ENCODE measurements around the gene ITGAD. TPM values are rescaled to one million over a fixed set of nuclear protein-coding genes. Genes with fewer than 3 reads are reported as not detected.
A peak's percentile ranks its signal among the peaks of the same experiment; 100 is the strongest.

The ITGAD gene
- total RNA-seq, 1 donor from 2014 or later, result not detected

GRCh38 chr16:31465788-31466370, 72.7 kb downstream of the ITGAD start:
- Mint-ChIP-seq H3K4me1 (ENCODE audit: low read depth) (peaks cover 16% of the 10 kb centered on the region), H3K4me3 (ENCODE audit: unreplicated experiment) (no peak overlapping the region), H3K36me3 (ENCODE audit: low read depth) (peaks cover 20% of the 10 kb centered on the region), H3K27me3 (ENCODE audit: low read depth) (no peaks in the 10 kb centered on the region), H3K27ac (ENCODE audit: unreplicated experiment) (no peak overlapping the region), H3K9me3 (ENCODE audit: low read depth) (no peaks in the 10 kb centered on the region)
- DNase-seq (ENCODE audit: low spot score), result no peak
- TF ChIP-seq CTCF (IDR thresholded peaks at IDR 0.05), result no peak

- no peaks in the 10 kb centered on the region for H3K9me3 Mint-ChIP-seq (ENCODE audit: low read depth)
- no peaks in the 10 kb centered on the region for H3K27me3 Mint-ChIP-seq (ENCODE audit: low read depth)
- H3K36me3 Mint-ChIP-seq (ENCODE audit: low read depth), result peaks cover 20% of the 10 kb centered on the region
- H3K4me1 Mint-ChIP-seq (ENCODE audit: low read depth), result peaks cover 18% of the 10 kb centered on the region
- H3K27ac Mint-ChIP-seq (ENCODE audit: unreplicated experiment), result peak overlapping the region; percentile 78
- TF ChIP-seq CTCF (IDR thresholded peaks at IDR 0.05), result no peak
- H3K4me3 Mint-ChIP-seq (ENCODE audit: unreplicated experiment), result no peak overlapping the region
- DNase-seq (ENCODE audit: low spot score), result no peak
Measured at GRCh38 chr16:31466381-31466841, 73.3 kb downstream of the ITGAD start.

GRCh38 chr16:31467151-31467773, 74.1 kb downstream of the ITGAD start:
- no peaks in the 10 kb centered on the region for H3K9me3 Mint-ChIP-seq (ENCODE audit: low read depth)
- no peak overlapping the region for H3K4me3 Mint-ChIP-seq (ENCODE audit: unreplicated experiment)
- no peak for DNase-seq (ENCODE audit: low spot score)
- peaks cover 20% of the 10 kb centered on the region for H3K36me3 Mint-ChIP-seq (ENCODE audit: low read depth)
- H3K4me1 Mint-ChIP-seq (ENCODE audit: low read depth), result peaks cover 20% of the 10 kb centered on the region
- peak overlapping the region; percentile 78 for H3K27ac Mint-ChIP-seq (ENCODE audit: unreplicated experiment)
- TF ChIP-seq CTCF (IDR thresholded peaks at IDR 0.05), result no peak
- H3K27me3 Mint-ChIP-seq (ENCODE audit: low read depth), result no peaks in the 10 kb centered on the region

GRCh38 chr16:31467858-31468257, 74.7 kb downstream of the ITGAD start:
- H3K27me3 Mint-ChIP-seq (ENCODE audit: low read depth), result no peaks in the 10 kb centered on the region
- peaks cover 20% of the 10 kb centered on the region for H3K36me3 Mint-ChIP-seq (ENCODE audit: low read depth)
- no peak for TF ChIP-seq CTCF (IDR thresholded peaks at IDR 0.05)
- H3K9me3 Mint-ChIP-seq (ENCODE audit: low read depth), result no peaks in the 10 kb centered on the region
- no peak overlapping the region for H3K4me3 Mint-ChIP-seq (ENCODE audit: unreplicated experiment)
- DNase-seq (ENCODE audit: low spot score), result no peak
- H3K27ac Mint-ChIP-seq (ENCODE audit: unreplicated experiment), result no peak overlapping the region
- H3K4me1 Mint-ChIP-seq (ENCODE audit: low read depth), result peaks cover 25% of the 10 kb centered on the region

GRCh38 chr16:31470615-31471014, 77.5 kb downstream of the ITGAD start:
- peaks cover 27% of the 10 kb centered on the region for H3K36me3 Mint-ChIP-seq (ENCODE audit: low read depth)
- peaks cover 49% of the 10 kb centered on the region for H3K4me1 Mint-ChIP-seq (ENCODE audit: low read depth)
- no peaks in the 10 kb centered on the region for H3K27me3 Mint-ChIP-seq (ENCODE audit: low read depth)
- peak overlapping the region; percentile 36 for H3K27ac Mint-ChIP-seq (ENCODE audit: unreplicated experiment)
- DNase-seq (ENCODE audit: low spot score), result no peak
- H3K4me3 Mint-ChIP-seq (ENCODE audit: unreplicated experiment), result peak overlapping the region; percentile 80
- H3K9me3 Mint-ChIP-seq (ENCODE audit: low read depth), result no peaks in the 10 kb centered on the region
- TF ChIP-seq CTCF (IDR thresholded peaks at IDR 0.05), result no peak
